Iris pigment epithelial cell (primary cell): ENCODE results near the gene STIM2.
"Not testable (repeated sequence)": the region's sequence is repeated elsewhere in the genome, so short reads cannot be mapped to it uniquely, and the experiment has no call there.

ENCODE experiments used
- DNase-seq: peaks from one replicate; pipeline ENCODE4 v3.0.0-alpha.2; 2011; ENCODE audit warnings: low read depth

The STIM2 gene

GRCh38 chr4:26860157-26860921, at the start of gene STIM2:
Gene STIM2 (plus strand): TSS chr4:26860841.
- peak; percentile 96 for DNase-seq

DNA sequence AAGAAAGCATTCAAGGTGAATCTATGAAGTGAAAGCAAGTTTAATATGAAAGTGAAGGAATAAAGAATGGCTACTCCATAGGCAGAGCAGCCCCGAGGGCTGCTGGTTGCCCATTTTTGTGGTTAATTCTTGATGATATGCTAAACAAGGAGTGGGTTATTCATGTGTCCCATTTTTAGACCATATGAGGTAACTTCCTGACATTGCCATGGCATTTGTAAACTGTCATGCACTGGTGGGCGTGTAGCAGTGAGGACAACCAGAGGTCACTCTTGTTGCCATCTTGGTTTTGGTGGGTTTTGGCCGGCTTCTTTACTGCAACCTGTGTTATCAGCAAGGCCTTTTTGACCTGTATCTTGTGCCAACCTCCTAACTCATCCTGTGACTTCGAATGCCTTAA, 49.1 kb upstream of the STIM2 start:
- DNase-seq = not testable (repeated sequence)

- no peak for DNase-seq
Measured at GRCh38 chr4:26812049-26812714, 48.5 kb upstream of the STIM2 start.

GRCh38 chr4:26813698-26814097, 46.9 kb upstream of the STIM2 start:
- DNase-seq = no peak

- no peak for DNase-seq
Measured at GRCh38 chr4:26815199-26815598, 45.4 kb upstream of the STIM2 start.

DNA sequence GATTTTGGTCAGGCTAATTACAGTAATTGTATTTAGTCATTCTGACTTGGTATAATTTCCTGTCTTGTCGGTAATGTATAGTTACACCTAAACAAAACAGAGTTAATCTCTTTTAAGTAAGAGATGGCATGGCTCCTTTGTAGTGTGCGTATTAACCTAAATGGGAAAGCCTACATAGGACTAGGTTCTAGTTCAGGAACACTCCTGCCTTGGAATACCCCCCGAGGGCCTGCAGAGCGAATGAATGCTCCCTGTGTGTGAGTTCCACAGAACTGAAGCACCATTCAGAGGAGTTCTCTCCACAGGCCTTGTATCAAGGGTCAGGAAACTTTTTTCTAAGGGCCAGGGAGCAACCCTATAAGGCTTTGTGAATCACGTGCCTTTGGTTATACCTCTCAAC, 44.9 kb upstream of the STIM2 start:
- no peak for DNase-seq

DNA sequence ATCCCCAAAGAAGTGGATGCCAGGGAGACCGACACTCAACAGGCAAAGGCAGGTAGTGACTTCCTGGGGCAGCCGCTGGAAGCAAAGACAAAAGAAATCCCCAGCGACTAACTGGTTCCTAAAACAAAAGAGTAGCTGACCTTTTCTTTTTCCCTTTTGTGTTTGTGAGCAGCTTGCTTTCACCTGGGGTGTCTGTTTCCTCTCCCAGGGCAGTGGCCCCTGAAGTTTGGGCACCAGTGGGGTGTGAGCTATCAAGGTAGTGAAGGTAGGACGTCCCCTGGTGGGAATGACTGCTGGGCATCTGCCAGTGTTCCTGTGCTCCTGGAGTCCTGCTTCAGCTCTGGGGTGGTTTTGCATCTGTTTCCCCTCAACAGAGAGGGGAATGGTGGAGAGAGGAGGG, 41.6 kb upstream of the STIM2 start:
- no peak for DNase-seq

- no peak for DNase-seq
Measured at GRCh38 chr4:26819478-26820095, 41.1 kb upstream of the STIM2 start.

GRCh38 chr4:26820346-26820745, 40.3 kb upstream of the STIM2 start:
- DNase-seq = no peak

DNA sequence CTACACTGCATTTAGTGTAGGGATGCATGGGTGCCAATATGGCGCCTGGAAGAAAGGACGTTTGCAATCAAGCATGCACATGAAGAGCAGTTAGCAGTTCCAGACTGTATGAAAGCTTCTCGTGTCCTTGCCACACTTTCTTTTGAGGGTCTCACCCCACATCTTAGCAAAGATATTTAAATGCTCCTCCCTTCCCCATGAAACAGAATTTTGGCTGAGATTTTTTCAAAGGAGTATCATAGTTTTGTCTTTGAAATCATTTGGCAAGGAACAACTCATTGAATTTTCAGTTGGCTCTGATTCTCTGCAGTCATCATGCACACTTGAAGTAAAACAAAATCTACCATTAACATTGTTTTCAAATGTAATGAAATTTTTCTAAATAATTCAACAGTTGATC, 39.6 kb upstream of the STIM2 start:
- no peak for DNase-seq

DNA sequence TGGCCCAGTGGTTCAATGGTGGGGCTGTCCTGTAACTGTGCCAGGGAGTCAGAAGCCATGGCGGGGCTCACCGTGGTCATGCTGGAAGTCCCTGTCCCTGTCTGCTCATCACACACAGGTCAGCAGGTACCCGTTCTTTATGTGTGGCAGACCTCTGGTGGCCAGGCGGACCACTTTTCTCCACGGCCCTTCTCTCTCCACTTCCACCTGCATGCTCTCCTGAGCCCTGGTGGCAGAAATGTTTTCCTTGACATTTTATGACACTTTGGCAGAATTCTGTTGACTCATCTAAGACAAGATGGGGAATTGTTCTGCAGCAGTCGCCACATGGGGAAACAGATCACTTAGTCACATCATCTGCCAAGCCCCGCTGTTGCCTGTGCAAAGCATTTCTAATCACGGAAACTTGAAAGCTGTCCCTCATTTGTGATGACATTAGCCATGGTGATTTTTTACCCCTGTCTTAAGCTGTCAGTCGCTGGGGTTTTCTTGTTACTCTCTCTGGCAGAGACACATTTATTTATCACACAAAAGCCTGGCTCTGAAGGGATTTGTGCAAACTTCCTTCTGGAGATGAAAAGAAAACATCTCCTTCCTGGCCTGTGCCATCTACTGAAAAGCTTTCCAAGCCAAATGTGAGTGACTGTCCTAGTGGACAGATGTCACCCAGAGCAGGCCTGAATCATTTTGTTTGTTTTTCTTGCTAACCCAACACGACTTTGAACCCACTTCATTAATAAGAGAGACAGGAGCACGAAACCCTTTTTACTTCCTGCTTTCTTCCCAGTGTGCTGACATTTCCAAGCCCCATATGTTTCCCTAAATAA, 38.8 kb upstream of the STIM2 start:
- peak; percentile 29 for DNase-seq

- DNase-seq = peak; percentile 26
Measured at GRCh38 chr4:26822546-26822945, 38.1 kb upstream of the STIM2 start.

GRCh38 chr4:26822974-26823373, 37.7 kb upstream of the STIM2 start:
- DNase-seq = not testable (repeated sequence)

DNA sequence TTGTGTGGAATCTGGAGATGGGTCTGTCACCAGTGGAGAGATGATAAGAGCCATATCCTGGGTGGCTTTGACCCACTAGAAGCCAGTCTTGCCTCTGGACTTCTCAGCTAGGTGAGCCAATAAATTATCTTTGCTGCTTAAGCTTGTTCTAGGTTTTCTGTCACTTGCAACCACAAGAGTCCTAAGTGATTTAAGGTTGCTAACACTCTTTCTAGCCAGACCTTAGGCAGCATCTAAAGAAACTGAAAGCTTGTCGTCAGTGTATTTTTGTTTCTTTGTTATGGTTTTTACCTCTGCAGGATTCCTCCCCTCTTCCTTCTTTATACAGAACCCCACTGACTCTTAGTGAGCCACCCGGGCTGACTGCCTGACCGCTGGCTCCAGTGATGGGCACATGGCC, 37.1 kb upstream of the STIM2 start:
- no peak for DNase-seq

DNA sequence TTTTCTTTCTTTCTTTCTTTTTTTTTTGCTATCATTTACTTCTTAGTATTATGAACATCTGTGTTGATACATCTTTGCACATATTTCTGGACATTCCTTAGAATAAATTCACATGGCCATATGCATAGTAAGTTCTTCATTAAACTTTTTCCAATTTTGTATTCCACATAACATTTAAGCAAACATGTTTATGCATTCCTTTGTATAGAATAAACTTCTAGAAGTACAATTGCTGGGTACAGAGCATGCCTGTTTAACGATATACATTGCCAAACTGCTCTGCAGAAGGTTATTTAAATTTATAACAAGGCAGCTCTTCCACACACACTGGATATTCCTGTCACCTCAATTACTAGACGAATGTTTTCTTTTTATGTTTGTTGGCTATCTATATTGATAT, 36.0 kb upstream of the STIM2 start:
- DNase-seq = no peak

- DNase-seq = peak; percentile 45
Measured at GRCh38 chr4:26826721-26827120, 33.9 kb upstream of the STIM2 start.

DNA sequence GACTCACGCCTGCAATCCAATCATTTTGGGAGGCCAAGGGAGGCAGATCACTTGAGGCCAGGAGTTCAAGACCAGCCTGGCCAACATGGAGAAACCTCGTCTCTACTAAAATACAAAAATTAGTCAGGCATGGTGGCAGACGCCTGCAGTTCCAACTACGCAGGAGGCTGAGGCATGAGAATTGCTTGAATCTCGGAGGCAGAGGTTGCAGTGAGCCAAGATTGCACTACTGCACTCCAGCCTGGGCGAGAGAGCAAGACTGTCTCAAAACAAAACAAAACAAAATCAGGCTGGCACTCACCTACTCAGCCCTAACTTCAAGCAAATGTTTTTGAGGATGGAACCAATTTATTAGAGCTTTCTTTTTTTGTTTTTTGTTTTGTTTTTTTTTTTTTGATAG, 33.3 kb upstream of the STIM2 start:
- DNase-seq = not testable (repeated sequence)

DNA sequence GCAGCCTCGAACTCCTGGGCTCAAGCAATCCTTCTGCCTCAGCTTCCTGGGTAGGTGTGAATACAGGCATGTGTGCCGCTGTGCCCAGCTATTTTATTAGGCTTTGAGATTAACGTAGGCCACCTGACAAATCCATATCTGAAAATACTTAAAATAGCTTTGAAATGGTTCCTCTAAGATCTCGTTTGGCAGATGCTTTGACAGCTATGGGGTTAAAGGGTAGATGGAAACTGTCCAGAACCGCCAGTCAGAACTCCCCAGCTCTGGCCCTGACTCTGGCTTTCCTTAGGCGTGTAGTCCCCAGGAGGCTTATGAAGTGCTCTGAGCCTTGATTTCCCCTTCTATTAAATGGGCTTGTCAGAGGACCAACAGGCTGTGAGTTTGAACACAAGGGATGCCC, 32.8 kb upstream of the STIM2 start:
- DNase-seq = no peak

- no peak for DNase-seq
Measured at GRCh38 chr4:26829018-26829417, 31.6 kb upstream of the STIM2 start.

DNA sequence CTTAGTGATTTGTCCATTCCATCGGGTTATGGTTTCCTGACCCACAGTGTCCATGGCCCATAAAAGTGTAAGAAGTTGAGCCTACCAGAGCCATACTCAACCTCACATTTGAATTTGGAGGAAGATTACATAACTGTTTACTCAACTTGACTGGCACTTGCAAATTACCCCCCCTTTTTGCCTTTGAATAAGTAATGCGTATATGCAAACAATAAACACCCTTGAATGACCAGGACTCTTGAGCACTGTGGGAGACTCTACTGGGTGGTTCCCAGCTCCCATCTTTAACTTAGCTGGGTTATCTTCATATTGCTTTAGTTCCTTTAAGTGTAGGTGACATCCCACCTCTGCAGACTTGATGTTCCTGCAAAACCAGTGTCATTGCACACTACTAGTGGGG, 30.6 kb upstream of the STIM2 start:
- no peak for DNase-seq

DNA sequence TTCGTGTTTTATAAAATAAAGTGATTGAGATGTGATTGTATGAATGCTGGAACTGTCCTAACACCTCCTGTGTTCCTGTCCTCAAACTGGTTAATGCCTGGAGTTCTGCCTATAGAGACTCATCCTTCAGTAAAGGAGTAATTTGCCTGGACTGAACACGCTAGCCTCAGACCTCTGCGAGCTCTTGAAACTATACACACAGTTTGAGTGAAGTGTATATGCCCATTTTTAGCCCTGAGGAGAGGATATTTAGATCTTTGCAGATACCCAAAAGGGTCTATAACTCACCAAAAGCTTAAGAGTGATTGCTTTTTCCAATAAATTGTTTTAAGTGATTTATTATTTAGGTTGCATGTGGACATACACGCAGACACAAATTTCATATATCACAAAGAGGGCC, 29.9 kb upstream of the STIM2 start:
- DNase-seq = no peak

DNA sequence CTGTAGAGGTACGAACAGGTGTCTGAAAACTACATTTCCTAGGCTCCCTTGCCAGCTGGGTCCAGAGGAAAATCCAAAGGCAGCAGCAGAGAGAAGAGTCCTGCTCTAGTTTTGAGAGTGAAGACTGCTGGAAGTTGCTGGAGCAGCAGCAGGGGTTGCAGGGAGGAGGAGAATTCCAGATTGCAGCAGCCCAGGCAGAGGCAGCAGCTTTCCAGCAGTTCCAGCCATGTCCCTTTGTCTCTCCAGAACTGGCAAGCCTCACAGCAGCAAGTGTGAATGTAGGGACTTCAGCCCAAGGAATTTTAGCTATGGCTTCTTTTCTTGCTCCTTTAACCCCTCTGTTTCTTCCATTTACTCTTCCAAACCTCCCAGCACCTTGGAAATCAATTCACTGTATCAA, 24.1 kb upstream of the STIM2 start:
- DNase-seq = no peak
